ENCODE results near the gene TFIP11.

- TF ChIP-seq, protein P1, sequence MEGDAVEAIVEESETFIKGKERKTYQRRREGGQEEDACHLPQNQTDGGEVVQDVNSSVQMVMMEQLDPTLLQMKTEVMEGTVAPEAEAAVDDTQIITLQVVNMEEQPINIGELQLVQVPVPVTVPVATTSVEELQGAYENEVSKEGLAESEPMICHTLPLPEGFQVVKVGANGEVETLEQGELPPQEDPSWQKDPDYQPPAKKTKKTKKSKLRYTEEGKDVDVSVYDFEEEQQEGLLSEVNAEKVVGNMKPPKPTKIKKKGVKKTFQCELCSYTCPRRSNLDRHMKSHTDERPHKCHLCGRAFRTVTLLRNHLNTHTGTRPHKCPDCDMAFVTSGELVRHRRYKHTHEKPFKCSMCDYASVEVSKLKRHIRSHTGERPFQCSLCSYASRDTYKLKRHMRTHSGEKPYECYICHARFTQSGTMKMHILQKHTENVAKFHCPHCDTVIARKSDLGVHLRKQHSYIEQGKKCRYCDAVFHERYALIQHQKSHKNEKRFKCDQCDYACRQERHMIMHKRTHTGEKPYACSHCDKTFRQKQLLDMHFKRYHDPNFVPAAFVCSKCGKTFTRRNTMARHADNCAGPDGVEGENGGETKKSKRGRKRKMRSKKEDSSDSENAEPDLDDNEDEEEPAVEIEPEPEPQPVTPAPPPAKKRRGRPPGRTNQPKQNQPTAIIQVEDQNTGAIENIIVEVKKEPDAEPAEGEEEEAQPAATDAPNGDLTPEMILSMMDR (IDR thresholded peaks at IDR 0.05): no peak
- no peak for TF ChIP-seq POLR2A (IDR thresholded peaks at IDR 0.05)
Observed at GRCh38 chr22:26477341-26477731, 34.9 kb downstream of the TFIP11 start.
